ENCODE data around the gene RSPO3.

The RSPO3 gene

DNA sequence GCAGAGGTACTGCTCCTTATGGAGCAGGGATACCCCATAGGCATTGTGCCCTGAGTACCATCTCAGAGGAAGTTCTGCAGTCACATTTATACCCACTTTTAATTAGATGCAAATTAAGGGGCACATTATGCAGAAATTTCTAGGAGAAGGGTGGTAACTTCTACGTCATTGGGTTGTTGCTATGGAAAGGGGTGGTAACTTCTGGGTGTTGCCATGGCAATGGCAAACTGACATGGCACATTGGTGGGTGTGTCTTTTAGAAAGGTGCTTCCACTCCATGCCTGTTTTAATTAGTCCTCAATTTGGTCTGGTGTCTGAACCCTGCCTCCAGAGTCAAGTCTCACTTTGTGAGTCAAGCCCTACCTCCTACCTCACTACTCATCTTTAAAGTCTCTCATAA lies 42.0 kb downstream of the RSPO3 start:
- no peak for DNase-seq (ENCODE audit: low read depth in 2 of 2)

GRCh38 chr6:127162836-127163235 lies 44.4 kb downstream of the RSPO3 start:
- no peak for DNase-seq (ENCODE audit: low read depth in 2 of 2)

DNA sequence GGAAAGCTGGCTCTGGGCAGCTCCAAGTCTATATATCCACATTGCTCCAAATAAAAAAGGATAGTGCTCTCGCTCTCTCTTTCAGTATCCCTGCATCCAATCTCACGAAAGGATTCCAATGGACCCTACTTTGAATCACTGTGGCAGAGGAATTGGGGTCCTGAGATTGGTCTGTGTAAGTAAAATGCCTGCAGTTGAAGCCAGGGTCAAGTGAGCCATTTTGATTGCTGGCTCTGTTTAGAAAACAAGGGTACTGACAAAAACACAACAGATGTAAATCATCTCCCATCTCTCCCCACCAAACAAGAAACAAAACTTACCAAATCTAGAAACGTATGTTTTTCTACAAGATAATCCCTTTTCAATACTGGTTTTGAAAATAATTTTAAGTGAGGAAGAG lies 45.6 kb downstream of the RSPO3 start:
- no peak for DNase-seq (ENCODE audit: low read depth in 2 of 2)

DNA sequence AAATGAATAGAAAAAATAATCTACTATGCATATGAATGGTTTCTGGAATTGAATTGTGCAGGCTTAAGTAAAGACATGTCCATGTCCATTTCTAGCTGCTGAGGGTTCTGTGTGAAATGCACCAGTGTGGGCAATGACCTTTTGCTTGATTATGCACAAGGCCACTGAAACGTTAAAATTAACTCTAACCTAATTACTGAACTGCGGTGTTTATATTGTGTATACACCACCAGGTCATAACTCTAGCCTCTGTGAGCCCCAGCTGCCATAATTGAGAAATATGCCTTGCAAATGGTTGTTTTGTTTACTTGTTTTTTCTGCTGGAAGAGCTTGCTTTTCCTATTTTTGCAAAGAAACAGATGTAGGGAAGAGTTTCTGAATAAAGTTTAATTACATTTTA lies 46.1 kb downstream of the RSPO3 start:
- no peak for DNase-seq (ENCODE audit: low read depth in 2 of 2)

GRCh38 chr6:127173156-127173940 lies 54.9 kb downstream of the RSPO3 start:
- DNase-seq (ENCODE audit: low read depth in 2 of 2) = no peak

GRCh38 chr6:127176146-127176545 lies 57.7 kb downstream of the RSPO3 start:
- DNase-seq (ENCODE audit: low read depth in 2 of 2) = no peak

GRCh38 chr6:127177030-127177922 lies 58.8 kb downstream of the RSPO3 start:
- DNase-seq (ENCODE audit: low read depth in 2 of 2) = no peak

DNA sequence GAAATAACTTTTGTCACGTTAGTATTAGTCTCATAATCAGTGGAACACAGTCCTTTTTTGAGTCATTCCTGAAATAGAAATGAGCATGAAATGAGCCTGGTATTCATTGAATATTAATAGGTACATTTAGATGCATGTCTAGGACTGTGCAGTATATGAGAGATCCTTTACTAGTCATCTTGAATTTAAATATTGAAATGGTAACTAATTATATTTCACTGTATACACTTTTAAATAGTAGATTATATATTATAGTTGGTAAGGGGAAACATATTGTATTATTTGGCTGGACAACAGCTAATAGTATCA lies 59.4 kb downstream of the RSPO3 start:
- no peak for DNase-seq (ENCODE audit: low read depth in 2 of 2)

GRCh38 chr6:127178746-127179145 lies 60.3 kb downstream of the RSPO3 start:
- no peak for DNase-seq (ENCODE audit: low read depth in 2 of 2)

DNA sequence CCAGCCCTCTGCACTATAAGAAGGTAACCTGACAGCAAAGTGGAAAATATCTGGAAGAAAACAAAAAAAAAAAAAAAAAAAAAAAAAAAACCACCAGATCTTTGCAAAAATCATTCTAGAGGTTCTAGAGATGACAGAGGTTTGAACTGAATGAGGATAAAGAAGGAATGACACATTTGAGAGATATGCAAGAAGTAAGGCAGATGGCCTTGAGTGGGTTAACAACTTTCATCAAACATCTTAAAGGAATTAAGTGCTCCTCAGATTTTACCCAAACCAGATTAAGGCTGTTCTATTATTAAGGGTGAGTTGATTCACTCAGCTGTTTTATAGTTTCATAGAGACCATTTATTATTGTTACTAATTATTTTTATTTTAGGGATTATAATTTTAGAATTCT lies 62.0 kb downstream of the RSPO3 start:
- no peak for DNase-seq (ENCODE audit: low read depth in 2 of 2)

GRCh38 chr6:127182501-127182900 lies 64.0 kb downstream of the RSPO3 start:
- no peak for DNase-seq (ENCODE audit: low read depth in 2 of 2)

DNA sequence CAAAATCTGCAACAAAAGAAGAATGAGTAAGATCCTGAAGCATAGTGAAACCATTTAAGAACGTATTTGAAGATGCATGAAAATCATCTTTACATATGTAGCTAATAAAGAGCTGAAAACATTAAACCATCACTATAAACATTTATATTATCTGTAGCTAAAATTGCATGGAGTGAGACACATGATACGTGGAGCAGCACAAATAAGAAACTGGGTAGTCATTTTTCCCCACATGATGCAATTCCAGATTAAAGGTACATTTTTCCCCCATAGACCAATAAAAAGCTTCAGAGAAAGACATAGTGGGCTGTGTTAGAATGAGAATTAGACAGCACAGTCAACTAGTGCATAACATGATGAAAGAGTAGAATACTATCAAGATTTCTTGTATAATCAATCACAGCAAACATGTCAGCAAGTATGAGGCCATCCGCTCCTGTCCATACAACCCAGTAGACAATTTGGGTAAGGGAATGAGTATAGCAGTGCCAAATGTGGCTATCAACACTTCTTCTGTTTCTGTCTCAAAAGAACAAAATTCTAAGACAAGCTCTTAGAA lies 67.0 kb downstream of the RSPO3 start:
- DNase-seq (ENCODE audit: low read depth in 2 of 2) = no peak

DNA sequence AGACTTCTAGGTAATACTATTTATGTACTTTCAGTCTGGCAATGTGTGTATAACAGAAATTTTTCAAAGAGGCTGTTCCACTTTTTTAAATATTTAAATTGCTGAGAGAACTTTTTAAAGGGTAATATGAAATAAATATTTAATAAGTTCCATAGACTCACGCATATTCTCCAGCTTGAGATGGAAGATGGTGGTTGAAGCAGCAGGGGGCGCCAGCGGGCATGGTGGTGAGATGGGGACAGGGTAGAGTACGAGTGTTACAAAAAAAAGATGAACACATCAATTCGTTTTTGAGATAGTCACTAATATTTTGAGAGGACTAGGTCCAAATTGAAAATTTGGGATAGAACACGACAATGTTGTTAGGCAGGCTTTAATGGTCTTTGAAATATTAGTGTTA lies 68.4 kb downstream of the RSPO3 start:
- DNase-seq (ENCODE audit: low read depth in 2 of 2) = peak; percentile 19 to 39

GRCh38 chr6:127188744-127189143 lies 70.3 kb downstream of the RSPO3 start:
- DNase-seq (ENCODE audit: low read depth in 2 of 2) = no peak

GRCh38 chr6:127190552-127190951 lies 72.1 kb downstream of the RSPO3 start:
- no peak for DNase-seq (ENCODE audit: low read depth in 2 of 2)

DNA sequence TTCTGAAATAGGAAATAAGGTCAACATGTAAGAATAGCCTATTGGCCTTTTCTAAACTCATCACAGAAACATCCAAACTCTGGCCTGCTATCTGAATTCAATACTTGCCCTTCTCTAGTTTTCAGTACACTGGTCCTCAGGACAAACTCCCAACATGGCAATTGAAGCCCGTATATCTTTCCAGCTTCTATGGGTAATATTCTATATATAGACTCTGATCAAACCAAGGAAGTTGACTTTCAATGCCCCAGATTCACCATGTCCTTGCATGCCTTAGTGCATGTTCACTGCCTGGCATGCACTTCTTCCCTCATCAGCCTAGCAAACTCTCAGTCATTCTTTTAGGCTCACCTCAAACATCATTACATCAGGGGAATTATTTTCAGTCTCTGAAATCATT lies 73.2 kb downstream of the RSPO3 start:
- DNase-seq (ENCODE audit: low read depth in 2 of 2) = no peak

- no peak for DNase-seq (ENCODE audit: low read depth in 2 of 2)
These were observed 74.6 kb downstream of the RSPO3 start for GRCh38 chr6:127192911-127193541.

GRCh38 chr6:127195833-127196232 lies 77.4 kb downstream of the RSPO3 start:
- no peak for DNase-seq (ENCODE audit: low read depth in 2 of 2)

DNA sequence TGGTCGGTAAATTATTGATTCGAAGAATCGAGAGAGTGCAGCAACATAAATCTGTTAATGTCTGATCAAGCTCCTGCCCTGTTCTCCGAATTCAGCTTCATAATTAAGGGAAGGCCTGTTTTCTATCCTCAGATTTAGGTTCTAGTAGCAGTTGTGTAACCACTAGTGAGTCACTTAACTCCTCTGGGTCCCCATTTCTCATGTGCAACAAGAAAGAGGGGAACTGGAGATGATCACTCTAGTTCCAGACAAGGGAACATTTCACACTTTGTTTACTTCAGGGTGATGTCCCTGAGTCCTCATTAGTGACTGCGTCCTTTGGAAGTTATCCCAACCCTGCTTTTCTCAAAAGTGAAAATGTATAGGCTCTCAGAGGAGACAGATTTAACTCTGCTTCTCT lies 80.1 kb downstream of the RSPO3 start:
- DNase-seq (ENCODE audit: low read depth in 2 of 2) = no peak

GRCh38 chr6:127199470-127199869 lies 81.0 kb downstream of the RSPO3 start:
- DNase-seq (ENCODE audit: low read depth in 2 of 2) = no peak

DNA sequence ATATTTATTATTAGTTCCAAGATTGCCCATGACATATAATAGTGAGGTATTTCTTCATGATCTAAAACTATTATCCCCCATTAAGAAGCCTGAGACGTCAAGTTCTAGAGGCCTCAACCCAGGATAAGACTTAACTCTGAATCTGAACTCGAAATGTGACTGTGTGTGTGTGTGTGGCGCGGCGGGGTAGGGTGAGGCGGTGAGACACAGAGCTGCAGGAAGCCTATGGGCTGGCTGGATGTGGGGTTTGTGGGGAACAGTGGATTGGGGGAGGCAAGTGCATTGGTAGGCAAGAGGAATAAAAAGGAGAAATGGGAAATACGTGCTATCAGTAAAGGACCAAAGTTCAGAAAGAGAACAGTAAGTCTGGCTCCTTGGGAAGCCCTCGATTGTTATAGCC lies 81.6 kb downstream of the RSPO3 start:
- no peak for DNase-seq (ENCODE audit: low read depth in 2 of 2)

GRCh38 chr6:127201321-127201720 lies 82.8 kb downstream of the RSPO3 start:
- DNase-seq (ENCODE audit: low read depth in 2 of 2) = no peak

Data from stimulated activated CD8-positive, alpha-beta memory T cell treated with anti-CD3 and anti-CD28 coated beads, Interleukin-15, amount 100 ng/mL, for 48 hours (primary cell).